Mammary epithelial cell (primary cell): ENCODE data around the gene FGF8.

Experiments used
- EZH2 ChIP-seq: IDR thresholded peaks from 2 replicates; pipeline ENCODE4 v1.6.1; 2012; ENCODE audit warnings: low read length, inconsistent platforms, borderline replicate concordance
- TF ChIP-seq, protein P1 (sequence below), 2 donors: IDR thresholded peaks in 1 of 2; conservative IDR thresholded peaks in 1 of 2; 2 replicates each; pipeline ENCODE4 v1.5.1; 2011 to 2012; ENCODE audit warnings: inconsistent platforms in 2 of 2, low read length in 2 of 2, mild to moderate bottlenecking in 2 of 2, control low read depth in 1 of 2, low read depth in 1 of 2; ENCODE audit not compliant: insufficient read depth in 1 of 2; ENCODE audit errors: extremely low read depth in 1 of 2

DNA sequence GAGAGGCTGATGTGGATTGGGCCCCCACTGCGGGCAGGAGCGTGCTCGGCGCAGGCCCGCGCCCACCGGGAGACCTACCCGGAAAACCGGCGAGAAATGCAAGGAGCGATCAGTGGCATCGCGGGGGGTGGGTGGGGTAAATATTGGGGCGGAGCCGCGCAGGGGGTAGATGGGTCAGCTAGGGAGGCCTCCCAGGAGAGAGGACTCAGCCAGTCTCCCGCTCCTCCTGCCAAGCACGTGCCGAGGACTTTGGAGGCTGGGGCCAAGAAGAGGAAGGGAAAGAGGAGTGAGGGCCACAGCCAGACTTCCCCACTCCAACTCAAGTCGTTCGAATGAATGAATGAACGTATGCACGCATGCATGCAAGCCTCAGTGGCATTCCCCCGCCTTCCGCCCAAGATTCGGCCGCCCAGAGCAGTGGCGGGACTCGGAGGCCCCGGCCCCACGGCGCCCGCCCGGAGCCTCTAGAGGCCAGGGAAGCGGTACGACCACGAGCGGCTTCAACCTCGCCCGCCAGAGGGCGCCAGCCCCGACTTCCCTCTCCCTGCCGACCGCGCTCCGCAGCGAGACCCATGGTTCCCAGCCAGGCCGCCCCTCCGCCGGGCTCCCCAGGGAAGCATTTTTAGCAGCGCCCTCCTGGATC, 3.8 kb upstream of the FGF8 start:
- TF ChIP-seq, protein P1, sequence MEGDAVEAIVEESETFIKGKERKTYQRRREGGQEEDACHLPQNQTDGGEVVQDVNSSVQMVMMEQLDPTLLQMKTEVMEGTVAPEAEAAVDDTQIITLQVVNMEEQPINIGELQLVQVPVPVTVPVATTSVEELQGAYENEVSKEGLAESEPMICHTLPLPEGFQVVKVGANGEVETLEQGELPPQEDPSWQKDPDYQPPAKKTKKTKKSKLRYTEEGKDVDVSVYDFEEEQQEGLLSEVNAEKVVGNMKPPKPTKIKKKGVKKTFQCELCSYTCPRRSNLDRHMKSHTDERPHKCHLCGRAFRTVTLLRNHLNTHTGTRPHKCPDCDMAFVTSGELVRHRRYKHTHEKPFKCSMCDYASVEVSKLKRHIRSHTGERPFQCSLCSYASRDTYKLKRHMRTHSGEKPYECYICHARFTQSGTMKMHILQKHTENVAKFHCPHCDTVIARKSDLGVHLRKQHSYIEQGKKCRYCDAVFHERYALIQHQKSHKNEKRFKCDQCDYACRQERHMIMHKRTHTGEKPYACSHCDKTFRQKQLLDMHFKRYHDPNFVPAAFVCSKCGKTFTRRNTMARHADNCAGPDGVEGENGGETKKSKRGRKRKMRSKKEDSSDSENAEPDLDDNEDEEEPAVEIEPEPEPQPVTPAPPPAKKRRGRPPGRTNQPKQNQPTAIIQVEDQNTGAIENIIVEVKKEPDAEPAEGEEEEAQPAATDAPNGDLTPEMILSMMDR (conservative IDR thresholded peaks at IDR 0.05 in 1 of 2, IDR thresholded peaks at IDR 0.05 in 1 of 2; ENCODE audit: extremely low read depth in 1 of 2, insufficient read depth in 1 of 2, low read depth in 1 of 2, low read length in 2 of 2): peak; percentile 56 to 84
- no peak for TF ChIP-seq EZH2
